ENCODE results near the gene CREB3L4.
A peak's percentile ranks its signal among the peaks of the same experiment; 100 is the strongest.
"Not testable (repeated sequence)": the region's sequence is repeated elsewhere in the genome, so short reads cannot be mapped to it uniquely, and the experiment has no call there.

Gene CREB3L4

DNA sequence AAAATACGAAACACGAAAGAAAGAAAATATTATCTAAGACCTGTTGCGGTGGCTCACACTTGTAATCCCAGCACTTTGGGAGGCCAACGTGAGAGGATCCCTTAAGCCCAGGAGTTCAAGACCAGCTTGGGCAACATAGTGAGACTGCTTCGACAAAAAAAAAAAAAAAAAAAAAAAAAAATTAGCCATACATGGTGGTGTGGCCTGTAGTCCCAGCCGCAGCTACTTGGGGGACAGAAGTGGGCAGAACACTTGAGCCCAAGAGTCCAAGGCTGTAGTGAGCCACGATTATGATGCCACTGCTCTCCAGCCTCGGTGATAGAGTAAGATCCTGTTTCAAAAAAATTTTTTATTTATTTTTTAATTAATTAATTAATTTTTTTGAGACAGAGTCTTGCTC, 19.9 kb downstream of the CREB3L4 start:
- DNase-seq: no peak

DNA sequence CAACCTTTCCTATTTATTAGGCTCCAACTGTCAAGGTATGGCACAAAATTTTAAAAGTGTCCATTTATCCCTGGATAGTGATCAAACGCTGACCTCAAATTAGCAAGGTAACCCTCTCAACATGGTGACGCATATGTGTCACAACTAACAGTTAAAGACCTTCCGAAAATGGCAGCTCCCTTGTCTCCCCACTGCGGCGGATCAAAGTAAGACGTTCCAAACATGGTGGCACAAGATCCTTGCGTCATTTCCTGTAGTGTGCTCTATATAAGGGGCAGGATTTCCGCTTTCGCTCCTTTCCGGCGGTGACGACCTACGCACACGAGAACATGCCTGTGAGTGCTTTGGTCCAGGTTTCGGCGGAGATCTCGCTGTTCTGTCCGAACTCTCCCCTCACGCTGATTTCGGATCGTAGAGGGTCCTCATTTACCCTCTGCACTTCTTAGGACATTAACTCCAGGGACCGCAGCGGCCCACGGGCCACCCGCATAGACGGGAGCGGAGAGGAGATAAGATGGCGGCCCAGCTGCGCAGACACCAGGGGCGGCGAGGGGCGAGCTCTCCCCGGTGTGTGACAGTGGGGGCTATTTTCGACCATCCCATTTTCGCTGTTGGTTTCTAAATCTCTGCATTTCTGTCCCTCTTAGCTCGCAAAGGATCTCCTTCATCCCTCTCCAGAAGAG, 22.9 kb downstream of the CREB3L4 start, which contains the start of gene RPS27:
TSS of gene RPS27 (plus strand) at position 295 of the 683 bp plus-strand sequence. CDS start at position 330, 35 bp downstream.
- peak; percentile 98 for DNase-seq

DNA sequence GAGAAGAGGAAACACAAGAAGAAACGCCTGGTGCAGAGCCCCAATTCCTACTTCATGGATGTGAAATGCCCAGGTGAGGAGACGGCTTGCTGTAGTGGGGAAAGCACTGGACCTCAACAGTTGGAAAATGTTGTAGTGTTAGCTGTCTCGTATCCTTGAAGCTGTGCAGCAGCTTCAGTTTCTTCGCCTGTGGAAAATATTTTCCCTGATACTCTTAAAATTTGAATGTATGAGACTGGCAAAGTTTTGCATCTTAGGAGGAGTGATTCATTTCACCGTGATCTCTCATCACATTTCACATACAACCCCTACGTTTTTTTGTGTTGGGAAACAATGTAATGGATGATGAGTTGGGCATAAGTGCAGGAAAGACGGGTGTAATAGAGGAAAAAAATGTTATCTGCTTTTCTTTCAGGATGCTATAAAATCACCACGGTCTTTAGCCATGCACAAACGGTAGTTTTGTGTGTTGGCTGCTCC, 23.5 kb downstream of the CREB3L4 start:
- DNase-seq: no peak

DNA sequence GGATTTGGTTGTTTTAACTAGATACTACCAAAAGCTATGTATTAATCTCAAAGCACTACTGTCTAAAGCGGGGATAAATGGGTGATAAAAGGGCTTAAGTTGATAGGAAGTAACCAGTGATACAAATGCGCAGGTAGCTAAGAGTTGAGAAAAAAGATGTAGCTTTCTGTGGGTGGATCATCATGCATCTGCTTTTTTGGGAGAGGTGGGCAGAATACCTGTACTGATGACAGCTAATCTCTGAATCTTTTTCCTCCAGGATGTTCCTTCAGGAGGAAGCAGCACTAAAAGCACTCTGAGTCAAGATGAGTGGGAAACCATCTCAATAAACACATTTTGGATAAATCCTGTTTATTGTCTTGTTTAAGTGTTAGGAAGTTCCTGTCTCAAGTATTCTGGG, 24.1 kb downstream of the CREB3L4 start:
- DNase-seq: no peak

DNA sequence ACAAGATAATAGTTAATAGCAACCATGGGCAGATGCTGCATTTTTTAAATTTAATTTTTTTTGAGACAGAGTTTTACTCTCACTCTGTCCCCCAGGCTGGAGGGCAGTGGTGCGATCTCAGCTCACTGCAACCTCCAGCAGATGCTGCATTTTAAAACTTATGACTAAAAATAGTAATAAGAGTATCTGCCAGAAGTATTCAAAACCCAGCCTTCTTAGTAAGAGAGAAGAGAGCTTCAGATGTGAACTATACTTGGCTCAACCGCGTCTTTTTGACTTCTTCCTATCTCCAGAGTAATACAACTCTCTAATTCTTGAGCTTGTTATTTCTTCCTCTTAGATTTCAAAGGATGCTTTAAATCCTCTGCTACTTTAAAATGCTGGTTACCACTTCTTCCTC, 27.5 kb downstream of the CREB3L4 start:
- no peak for DNase-seq

DNA sequence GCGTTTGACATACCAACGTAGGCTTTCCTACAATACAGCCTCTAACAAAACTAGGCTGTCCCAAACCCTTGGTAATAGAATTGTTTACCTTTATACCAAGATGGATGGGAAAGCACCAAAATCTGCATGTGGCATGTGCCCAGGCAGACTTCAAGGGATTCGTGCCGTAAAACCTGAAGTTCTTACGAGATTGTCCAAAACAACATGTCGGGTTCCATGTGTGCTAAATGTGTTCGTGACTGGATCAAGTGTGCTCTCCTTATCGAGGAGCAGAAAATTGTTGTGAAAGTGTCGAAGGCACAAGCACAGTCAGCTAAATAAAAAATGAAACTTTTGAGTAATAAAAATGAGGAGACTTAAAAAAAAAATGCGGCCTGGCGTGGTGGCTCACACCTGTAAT, 27.9 kb downstream of the CREB3L4 start:
- DNase-seq: no peak

DNA sequence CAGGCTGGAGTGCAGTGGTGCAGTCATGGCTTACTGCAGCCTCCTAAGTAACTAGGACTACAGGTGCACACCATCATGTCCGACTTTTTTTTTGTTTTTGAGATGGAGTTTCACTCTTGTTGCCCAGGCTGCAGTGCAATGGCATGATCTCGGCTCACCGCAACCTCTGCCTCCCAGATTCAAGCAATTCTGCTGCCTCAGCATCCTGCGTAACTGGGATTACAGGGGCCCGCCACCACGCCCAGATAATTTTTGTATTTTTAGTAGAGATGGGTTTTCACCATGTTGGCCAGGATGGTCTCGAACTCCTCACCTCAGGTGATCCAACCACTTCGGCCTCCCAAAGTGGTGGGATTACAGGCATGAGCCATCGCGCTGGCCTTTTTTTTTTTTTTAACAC, 29.2 kb downstream of the CREB3L4 start:
- DNase-seq: not testable (repeated sequence)

DNA sequence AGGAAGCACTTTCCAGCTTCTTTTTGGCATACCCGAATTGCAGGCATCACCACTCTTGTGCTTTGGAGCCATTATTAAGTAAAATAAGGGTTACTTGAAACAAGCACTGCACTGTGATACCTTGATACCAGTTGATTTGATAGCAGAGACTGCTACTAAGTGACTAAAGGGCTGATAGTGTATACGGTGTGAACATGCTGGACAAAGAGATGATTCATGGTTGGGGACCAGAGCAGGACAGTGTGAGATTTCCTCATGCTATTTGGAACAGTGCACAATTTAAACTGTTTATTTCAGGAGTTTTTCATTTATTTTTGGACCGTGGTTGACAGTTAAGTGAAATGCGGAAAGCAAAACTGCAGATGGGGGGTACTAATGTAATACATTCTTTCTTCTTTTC, 32.7 kb downstream of the CREB3L4 start:
- DNase-seq: no peak

DNA sequence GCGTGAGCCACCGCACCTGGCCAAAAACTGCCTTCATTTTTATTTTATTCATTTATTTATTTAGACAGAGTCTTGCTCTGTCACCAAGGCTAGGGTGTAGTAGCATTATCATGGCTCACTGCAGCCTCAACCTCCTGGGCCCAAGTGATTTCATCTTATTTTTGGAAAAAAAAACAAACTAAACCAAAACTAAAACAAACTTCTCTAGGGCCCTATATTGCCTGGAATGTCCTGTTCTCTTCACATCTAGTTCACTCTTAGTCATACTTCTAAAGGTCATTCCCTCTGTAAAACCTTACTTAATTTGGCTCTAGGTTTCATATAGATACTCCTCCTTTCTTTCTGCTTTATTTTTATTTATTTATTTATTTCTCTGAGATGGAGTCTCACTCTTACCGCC, 38.4 kb downstream of the CREB3L4 start:
- peak; percentile 90 for DNase-seq

DNA sequence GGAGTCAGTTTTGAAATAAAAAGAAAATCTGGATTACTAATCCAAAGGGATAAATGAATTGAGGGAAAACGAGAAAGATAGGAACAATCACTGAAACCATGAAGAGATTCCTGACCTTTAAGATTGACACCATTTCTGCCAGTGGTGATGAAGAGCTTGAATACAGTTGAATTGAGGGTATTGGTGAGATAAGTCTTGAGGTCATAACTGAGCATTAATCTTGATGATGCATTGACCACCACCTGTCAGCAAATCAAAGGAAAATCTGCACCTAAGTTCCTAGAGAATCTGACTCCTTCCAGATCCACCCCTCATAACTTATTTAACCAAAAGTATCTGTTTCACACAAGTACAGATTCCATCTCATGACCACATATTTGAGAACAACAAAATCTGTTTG, 44.4 kb downstream of the CREB3L4 start:
- DNase-seq: no peak

DNA sequence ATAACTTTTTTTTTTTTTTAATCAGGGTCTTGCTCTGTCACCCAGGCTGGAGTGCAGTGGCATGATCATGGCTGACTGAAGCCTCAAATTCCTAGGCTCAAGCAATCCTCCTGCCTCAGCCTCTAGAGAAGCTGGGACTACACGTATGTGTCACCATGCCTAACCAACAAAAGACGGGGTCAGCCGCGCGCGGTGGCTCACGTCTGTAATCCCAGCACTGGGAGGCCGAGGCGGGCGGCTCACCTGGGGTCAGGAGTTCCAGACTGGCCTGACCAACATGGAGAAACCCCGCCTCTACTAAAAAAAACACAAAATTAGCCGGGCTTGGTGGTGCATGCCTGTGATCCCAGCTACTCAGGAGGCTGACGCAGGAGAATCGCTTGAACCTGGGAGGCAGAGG, 44.8 kb downstream of the CREB3L4 start:
- not testable (repeated sequence) for DNase-seq

DNA sequence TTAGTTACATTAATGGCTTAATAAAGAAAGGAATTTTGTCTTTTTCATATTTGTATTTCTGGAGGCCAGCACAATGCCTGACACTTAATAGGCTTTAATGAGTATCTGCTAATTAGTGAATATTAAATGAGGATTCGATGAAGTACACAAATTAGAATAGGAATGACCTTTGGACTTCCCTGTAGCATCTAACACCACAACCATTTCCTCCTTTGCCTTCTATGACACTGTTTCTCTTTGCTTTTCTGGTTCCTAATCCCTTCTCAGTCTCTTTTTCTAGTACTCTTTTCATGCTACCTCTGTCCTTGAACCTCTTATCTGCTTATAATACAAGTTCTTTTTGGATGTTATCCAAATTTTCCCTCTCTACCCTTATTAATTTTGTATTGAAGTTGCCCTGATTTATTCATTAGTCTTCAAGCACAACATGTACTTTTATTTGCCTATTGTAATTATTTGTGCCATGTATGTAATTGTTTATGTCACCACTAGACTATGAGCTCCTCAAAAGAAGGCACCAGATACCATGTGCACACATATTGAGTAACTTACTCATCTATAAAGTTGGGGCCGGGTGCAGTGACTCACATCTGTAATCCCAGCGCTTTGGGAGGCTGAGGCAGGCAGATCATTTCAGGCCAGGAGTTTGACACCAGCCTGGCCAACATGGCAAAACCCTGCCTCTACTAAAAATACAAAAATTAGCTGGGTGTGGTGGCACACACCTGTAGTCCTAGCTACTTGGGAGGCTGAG, 46.6 kb downstream of the CREB3L4 start:
- DNase-seq: peak; percentile 91

DNA sequence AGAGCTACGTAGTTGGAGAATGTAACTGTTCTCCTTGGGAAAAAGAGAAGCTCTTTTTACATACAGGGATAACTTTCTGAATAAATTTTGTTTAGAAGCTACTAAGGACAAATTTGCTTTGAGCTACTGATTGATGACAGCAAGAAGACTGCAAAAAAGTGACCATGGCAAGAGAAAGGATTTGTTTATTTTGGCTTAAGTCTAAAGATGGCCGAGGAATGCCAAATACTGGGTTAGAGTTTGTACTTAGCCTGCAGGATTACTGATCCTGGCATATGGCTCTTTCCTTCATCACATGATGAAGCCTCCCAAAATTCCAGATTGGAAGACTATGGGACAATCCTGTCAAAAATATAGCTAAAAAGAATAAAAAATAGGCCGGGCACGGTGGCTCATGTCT, 51.6 kb downstream of the CREB3L4 start:
- no peak for DNase-seq

DNA sequence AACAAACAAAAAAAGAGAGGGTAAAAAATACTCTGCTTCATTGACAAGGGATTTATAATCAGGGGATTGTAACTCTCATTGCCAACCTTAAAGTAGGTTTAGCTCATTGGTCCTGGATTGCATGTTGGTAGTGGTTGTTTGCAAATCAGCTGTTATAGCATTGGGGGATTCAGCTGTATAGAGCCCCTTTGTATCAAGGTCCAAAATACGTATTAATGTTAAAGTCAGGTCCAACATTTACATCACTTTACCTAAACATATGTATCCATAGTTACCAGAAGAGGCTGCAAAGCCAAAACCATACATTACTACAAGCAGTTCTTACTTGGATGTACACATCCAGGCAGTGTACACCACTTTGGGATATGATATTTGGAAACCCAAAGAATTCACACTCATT, 52.2 kb downstream of the CREB3L4 start:
- DNase-seq: no peak

Measured in HCEC 1CT (cell line).